Lower leg skin (tissue), 4 donors: Measurements from ENCODE around the gene KLHDC8A. TPM values are rescaled to one million over a fixed set of nuclear protein-coding genes. Genes with fewer than 3 reads are reported as not detected.

ENCODE experiments used
- DNase-seq, 2 donors: peaks; one replicate each; pipeline ENCODE4 v3.0.0-alpha.2; 2019; ENCODE audit warnings: low spot score in 2 of 2
- H3K4me3 ChIP-seq: fragments of 200-600 bp; sonication (generic); 2 replicates; pipeline ENCODE4 v1.5.1; 2017; ENCODE audit warnings: mild to moderate bottlenecking, low read depth; ENCODE audit not compliant: poor library complexity, severe bottlenecking
- POLR2A ChIP-seq, 2 donors: fragments of 450-650 bp; IDR thresholded peaks; one replicate each; pipeline ENCODE4 v1.6.1; 2016 to 2017; ENCODE audit warnings: antibody characterized with exemption in 2 of 2, mild to moderate bottlenecking in 1 of 2, moderate library complexity in 1 of 2
- WGBS, 2 donors: methylation state at CpG; one replicate each; pipeline ENCODE4 v1.1.5; 2018; 5-methylcytosine and 5-hydroxymethylcytosine counted together
- intact Hi-C: fragments of 100-400 bp; cut with DNase I; formaldehyde crosslinking; loops from one replicate; pipeline ENCODE4 v1.15.0; 2023; ENCODE audit warnings: low total_unique reads
- total RNA-seq, 4 donors: library from RNA; depleted of rRNA; stranded (reverse); fragments of >200 nt; gene quantifications; one replicate each; pipeline ENCODE4 v1.1.0, GENCODE V29; 2016
- TF ChIP-seq, protein P1 (sequence below), 3 donors: fragments of 450-650 bp; IDR thresholded peaks; one replicate each; pipeline ENCODE4 v1.5.1; 2016; ENCODE audit warnings: antibody characterized with exemption in 3 of 3, mild to moderate bottlenecking in 3 of 3, moderate library complexity in 2 of 3

KLHDC8A gene
- total RNA-seq, 4 donors from 2014 or later, result 0.30 TPM; not detected in 3

DNA sequence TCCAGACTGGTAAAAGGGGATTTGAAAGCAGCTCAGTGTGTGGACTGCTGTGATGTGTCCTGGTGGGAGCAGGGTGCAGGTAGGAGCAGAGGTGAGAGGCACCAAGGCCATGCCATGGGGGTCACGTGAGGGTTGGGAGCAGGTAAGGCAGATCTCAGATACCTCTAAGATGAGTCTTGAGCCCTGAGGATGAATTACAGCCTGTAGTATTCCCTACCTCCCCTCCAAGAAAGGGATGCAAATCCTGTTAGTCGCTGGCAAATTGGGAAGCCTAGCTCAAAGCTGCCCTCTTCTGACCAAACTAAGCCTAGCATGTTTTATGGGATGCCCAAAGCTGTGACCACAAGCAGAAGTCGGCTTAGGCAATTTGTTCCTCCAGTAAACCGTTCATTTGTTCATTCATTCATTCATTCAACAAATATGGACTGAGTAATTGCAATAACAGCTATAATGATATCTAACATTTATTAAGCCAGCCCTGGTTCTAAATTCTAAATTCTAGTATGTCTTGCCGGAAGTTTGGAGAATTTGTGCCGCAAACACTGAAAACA lies 31.3 kb downstream of the KLHDC8A start:
- no peak overlapping the region for H3K4me3 ChIP-seq
- TF ChIP-seq, protein P1, sequence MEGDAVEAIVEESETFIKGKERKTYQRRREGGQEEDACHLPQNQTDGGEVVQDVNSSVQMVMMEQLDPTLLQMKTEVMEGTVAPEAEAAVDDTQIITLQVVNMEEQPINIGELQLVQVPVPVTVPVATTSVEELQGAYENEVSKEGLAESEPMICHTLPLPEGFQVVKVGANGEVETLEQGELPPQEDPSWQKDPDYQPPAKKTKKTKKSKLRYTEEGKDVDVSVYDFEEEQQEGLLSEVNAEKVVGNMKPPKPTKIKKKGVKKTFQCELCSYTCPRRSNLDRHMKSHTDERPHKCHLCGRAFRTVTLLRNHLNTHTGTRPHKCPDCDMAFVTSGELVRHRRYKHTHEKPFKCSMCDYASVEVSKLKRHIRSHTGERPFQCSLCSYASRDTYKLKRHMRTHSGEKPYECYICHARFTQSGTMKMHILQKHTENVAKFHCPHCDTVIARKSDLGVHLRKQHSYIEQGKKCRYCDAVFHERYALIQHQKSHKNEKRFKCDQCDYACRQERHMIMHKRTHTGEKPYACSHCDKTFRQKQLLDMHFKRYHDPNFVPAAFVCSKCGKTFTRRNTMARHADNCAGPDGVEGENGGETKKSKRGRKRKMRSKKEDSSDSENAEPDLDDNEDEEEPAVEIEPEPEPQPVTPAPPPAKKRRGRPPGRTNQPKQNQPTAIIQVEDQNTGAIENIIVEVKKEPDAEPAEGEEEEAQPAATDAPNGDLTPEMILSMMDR (IDR thresholded peaks at IDR 0.05), result no peak
- peak in 1 of 2 donors; percentile 71 for DNase-seq
- intact Hi-C loops, result loop anchor here (2.0 kb wide), 1 partner anchor 51 kb away; no protein-coding TSS in a partner anchor
- 32 to 33% methylated on average over 6 of the region's 6 CpGs for WGBS, 2 donors

DNA sequence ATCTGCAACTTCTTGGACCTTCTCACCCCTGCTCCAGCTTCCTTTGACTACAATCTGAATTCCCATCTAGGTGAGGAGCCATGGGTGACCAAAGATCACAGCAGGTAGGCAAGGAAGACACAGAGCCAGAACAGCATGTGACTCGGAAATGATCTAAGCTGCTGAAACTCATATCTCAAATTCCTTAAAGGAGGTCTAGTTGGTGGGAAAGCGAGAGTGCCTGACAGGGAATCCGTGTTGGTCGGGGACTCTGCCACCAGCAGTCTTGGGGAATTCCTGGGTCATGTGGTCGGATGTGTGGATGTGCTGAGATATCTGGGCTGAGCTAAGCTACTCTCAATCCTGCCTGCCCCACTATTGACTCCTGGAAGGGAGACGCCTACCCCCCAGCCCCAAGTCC lies 31.9 kb downstream of the KLHDC8A start:
- TF ChIP-seq, protein P1 (IDR thresholded peaks at IDR 0.05), result no peak
- no peak for TF ChIP-seq POLR2A (IDR thresholded peaks at IDR 0.05)
- whole genome bisulfite sequencing, 2 donors, result 44 to 49% methylated on average over 5 to 6 of the region's 6 CpGs
- H3K4me3 ChIP-seq, result no peak overlapping the region
- intact Hi-C loops, result loop anchor here (2.0 kb wide), 1 partner anchor 50 kb away; no protein-coding TSS in a partner anchor
- DNase-seq, result no peak

DNA sequence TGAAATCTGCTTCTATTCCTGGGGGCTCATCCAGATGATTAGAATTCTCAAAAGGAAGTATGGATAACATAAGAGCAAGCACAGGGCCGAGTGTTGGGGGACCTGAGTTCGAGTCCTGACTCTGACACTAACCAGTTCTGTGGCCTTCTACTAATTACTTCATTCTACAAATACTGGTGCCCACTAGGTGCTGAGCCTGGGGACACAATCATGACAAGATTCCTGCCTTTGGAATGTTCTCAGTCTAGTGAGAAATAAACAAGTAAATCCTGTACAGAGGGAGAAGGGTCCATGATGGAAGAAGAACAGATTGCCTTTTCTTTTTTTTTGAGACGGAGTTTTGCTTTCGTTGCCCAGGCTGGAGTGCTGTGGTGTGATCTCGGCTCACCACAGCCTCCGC lies 32.9 kb downstream of the KLHDC8A start:
- intact Hi-C loops, result loop anchor here (2.0 kb wide), 1 partner anchor 49 kb away; no protein-coding TSS in a partner anchor
- 88 to 97% methylated on average over 6 of the region's 6 CpGs for WGBS, 2 donors
- TF ChIP-seq POLR2A (IDR thresholded peaks at IDR 0.05), result no peak
- TF ChIP-seq, protein P1 (IDR thresholded peaks at IDR 0.05), result no peak
- no peak for DNase-seq
- H3K4me3 ChIP-seq, result no peak overlapping the region

DNA sequence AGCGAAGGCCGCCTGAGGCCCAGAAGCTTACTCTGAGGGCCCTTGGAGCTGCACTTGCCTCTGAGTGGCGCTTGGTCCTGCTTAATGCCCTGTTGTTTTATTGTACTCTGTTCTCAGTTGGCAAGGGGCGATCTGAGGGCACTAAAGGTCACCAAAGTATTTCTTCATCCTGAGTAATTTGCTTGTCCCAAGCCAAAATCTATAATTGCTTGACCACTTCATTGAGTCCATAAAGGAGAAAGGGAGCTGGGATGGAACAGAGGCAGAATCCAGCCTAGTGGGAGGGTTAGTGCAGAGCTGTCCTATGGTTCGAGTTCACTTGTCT lies 34.8 kb downstream of the KLHDC8A start:
- WGBS, 2 donors, result 44 to 55% methylated on average over 5 of the region's 5 CpGs
- no peak for TF ChIP-seq POLR2A (IDR thresholded peaks at IDR 0.05)
- TF ChIP-seq, protein P1 (IDR thresholded peaks at IDR 0.05), result no peak
- no peak overlapping the region for H3K4me3 ChIP-seq
- intact Hi-C loops, result no loop called here
- no peak for DNase-seq

DNA sequence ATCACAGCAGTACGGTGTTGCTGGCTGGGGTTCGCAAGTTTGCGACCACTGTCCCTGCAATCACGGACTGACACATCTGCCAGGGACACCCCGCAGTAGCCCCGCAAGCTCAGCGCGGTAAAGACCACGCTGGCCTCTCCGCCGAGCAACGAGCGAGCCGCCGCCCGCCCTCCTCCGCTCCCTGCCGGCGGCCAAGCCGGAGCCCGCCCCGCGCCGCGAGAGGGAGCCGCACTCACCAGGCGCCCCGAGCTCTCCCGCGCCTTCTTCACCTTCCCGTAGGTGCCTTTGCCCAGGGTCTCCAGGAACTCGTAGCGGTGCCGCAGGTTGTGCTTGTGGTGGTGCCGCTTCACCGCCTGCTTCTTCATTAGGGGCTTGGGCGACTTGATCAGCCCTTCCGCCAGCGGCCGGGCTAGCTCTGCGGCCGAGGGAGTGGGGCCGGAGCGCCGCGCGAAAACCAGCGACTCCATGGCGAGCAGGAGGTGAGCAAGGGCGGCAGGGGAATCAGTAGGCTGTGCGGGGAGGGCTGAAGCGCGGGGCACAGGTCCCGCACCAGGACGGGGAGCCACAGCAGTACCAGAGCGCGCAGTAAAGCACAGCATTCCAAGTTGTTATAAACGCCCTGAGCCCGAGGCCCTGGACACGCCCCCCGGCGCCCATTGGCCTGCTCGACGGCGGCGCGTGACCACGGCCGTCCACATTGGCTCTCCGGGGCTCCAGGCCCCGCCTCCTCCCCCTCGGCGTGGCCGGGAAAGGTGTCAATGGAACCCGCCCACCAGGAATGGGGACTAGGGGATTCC lies 35.4 kb downstream of the KLHDC8A start, which contains the start of gene NUAK2:
Gene NUAK2, minus strand, starts transcription at position 584 of the 797 bp plus-strand sequence. Its CDS starts 117 bp downstream, at position 467.
- DNase-seq, result peak; percentile 88 to 97
- intact Hi-C loops, result no loop called here
- peak within 1 kb of the TSS; percentile 73 for H3K4me3 ChIP-seq
- TF ChIP-seq, protein P1 (IDR thresholded peaks at IDR 0.05), result no peak
- TF ChIP-seq POLR2A (IDR thresholded peaks at IDR 0.05), result no peak
- WGBS, 2 donors, result 0% methylated on average over 42 to 54 of the region's 75 CpGs
